Subcutaneous adipose tissue (tissue), 4 donors: ENCODE results near the gene CNST. TPM values are rescaled to one million over a fixed set of nuclear protein-coding genes. Genes with fewer than 3 reads are reported as not detected.

Source experiments
- CTCF ChIP-seq: fragments of 450-650 bp; IDR thresholded peaks from one replicate; pipeline ENCODE4 v1.5.1; 2016; ENCODE audit warnings: low read depth, mild to moderate bottlenecking, control low read depth, antibody characterized with exemption, moderate library complexity
- total RNA-seq, 4 donors: library from RNA; depleted of rRNA; stranded (reverse); fragments of >200 nt; gene quantifications; one replicate each; pipeline ENCODE4 v1.1.0, GENCODE V29; 2016

CNST gene
- total RNA-seq, 4 donors from 2014 or later = 26.9 to 45.7 (median 30.9) TPM

- TF ChIP-seq CTCF = no peak
Observed at GRCh38 chr1:246667773-246668172, 101.5 kb downstream of the CNST start.

- TF ChIP-seq CTCF = no peak
Observed at GRCh38 chr1:246669659-246670058, 103.4 kb downstream of the CNST start.

- no peak for TF ChIP-seq CTCF
Observed at GRCh38 chr1:246674049-246674448, 107.8 kb downstream of the CNST start.

GRCh38 chr1:246677842-246678241 is 111.6 kb downstream of the CNST start:
- TF ChIP-seq CTCF = no peak

- no peak for TF ChIP-seq CTCF
Observed at GRCh38 chr1:246678816-246679793, 112.8 kb downstream of the CNST start.

GRCh38 chr1:246679794-246680177 is 113.5 kb downstream of the CNST start:
- no peak for TF ChIP-seq CTCF

- no peak for TF ChIP-seq CTCF
Observed at GRCh38 chr1:246680190-246680589, 113.9 kb downstream of the CNST start.
